ENCODE results near the gene TTC9B.

TTC9B gene

DNA sequence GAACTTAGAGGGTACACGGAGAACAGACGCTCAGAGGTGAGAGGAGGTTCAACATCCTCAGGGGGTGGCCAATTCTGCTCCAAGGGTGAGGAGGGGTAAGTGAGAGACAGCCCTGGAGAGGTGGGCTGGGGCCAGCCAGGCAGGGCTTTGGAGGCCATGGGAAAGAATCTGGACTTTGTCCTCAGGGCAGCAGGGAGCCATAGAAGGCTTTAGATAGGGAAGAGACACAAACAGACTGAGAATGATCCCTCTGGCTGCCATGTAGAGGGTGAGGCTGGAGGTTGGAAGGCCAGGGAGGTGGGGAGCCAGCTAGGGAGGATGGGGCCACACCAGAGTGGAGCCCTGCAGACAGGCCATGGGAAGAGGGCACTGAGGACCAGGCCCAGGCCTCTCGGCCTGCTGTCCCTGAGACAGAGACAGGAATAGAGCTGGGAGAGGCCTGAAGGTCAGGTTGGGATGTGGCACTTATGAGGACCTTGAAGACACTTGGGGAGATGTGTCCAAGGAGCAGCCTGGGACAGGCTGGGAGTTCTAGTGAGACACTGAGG, 37.5 kb upstream of the TTC9B start:
- no peak for DNase-seq
- TF ChIP-seq POLR2A (IDR thresholded peaks at IDR 0.05; ENCODE audit: low read length) (no peak), GATA1 (IDR thresholded peaks at IDR 0.05; ENCODE audit: low read depth, low read length) (no peak)

GRCh38 chr19:40254714-40255418, 36.7 kb upstream of the TTC9B start:
- no peak for TF ChIP-seq GATA1 (IDR thresholded peaks at IDR 0.05; ENCODE audit: low read depth, low read length)
- TF ChIP-seq POLR2A (IDR thresholded peaks at IDR 0.05; ENCODE audit: low read length): no peak
- DNase-seq: no peak

DNA sequence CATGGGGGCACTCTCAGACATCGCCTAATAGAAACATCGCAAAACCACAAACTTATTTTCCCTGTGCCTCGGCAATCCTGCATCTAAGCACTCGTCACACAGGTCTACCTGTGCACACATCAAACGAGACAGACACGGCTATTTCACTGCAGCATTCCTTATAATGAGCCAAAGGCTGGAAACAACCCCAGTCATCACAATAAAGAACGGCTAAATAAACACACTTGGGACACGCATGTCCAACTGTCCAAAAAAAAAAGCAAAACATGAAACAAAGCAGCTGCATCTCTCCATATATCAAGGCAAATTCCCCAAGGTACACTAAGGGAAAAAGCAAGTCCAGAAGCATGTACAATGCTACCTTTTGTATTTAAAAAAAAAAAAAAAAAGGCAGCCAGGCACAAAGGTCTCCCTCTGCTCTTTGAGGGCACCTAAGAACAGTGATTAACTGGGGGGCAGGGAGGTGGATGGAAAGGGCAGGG, 35.5 kb upstream of the TTC9B start:
- TF ChIP-seq GATA1 (IDR thresholded peaks at IDR 0.05; ENCODE audit: low read depth, low read length) (no peak), POLR2A (IDR thresholded peaks at IDR 0.05; ENCODE audit: low read length) (no peak)
- DNase-seq: no peak

- no peak for DNase-seq
- TF ChIP-seq POLR2A (IDR thresholded peaks at IDR 0.05; ENCODE audit: low read length): no peak
- no peak for TF ChIP-seq GATA1 (IDR thresholded peaks at IDR 0.05; ENCODE audit: low read depth, low read length)
Observed at GRCh38 chr19:40252395-40252794, 34.2 kb upstream of the TTC9B start.

- TF ChIP-seq POLR2A (IDR thresholded peaks at IDR 0.05; ENCODE audit: low read length) (no peak), GATA1 (IDR thresholded peaks at IDR 0.05; ENCODE audit: low read depth, low read length) (no peak)
- DNase-seq: no peak
Observed at GRCh38 chr19:40251991-40252390, 33.8 kb upstream of the TTC9B start.

DNA sequence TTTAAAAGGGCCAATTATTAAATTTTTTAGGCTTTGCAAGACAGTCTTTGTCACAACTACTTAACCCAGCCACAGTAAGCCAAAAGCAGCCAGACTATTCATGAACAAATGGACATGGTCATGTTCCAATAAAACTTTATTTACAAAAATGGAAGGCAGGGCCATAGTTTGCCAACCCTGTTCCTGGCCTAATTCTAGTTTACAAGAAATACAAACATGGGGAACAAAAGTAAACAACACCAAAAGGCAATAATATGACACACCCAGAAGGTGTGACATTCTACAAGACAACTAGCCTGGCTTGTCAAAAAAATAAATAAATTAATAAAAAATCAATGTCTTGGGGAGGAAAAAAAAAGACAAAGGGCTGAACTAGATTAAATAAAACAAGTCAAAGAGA, 33.1 kb upstream of the TTC9B start:
- no peak for DNase-seq
- TF ChIP-seq POLR2A (IDR thresholded peaks at IDR 0.05; ENCODE audit: low read length) (no peak), GATA1 (IDR thresholded peaks at IDR 0.05; ENCODE audit: low read depth, low read length) (no peak)

GRCh38 chr19:40249781-40250180, 31.6 kb upstream of the TTC9B start:
- DNase-seq: no peak
- TF ChIP-seq POLR2A (IDR thresholded peaks at IDR 0.05; ENCODE audit: low read length) (no peak), GATA1 (IDR thresholded peaks at IDR 0.05; ENCODE audit: low read depth, low read length) (no peak)

DNA sequence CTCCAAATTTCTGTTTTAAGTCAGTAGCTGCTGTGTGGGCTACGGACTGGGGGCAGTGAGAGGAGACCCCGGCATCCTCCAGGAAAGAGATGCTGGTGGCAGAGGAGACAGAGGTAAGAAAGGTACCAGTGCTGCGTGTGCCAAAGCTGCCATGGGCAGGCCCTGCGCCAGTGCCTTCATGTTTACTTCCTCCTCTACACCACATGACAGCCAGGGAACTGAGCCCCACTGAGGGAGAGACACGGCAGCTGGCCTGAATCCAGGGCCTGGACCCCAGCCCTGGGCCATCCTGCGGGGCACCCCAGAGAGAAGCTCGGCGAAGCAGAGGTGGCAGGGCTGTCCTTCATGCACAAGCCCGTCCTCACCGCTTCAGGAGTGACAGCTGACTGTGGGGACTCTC, 31.0 kb upstream of the TTC9B start:
- no peak for DNase-seq
- TF ChIP-seq GATA1 (IDR thresholded peaks at IDR 0.05; ENCODE audit: low read depth, low read length) (no peak), POLR2A (IDR thresholded peaks at IDR 0.05; ENCODE audit: low read length) (no peak)

DNA sequence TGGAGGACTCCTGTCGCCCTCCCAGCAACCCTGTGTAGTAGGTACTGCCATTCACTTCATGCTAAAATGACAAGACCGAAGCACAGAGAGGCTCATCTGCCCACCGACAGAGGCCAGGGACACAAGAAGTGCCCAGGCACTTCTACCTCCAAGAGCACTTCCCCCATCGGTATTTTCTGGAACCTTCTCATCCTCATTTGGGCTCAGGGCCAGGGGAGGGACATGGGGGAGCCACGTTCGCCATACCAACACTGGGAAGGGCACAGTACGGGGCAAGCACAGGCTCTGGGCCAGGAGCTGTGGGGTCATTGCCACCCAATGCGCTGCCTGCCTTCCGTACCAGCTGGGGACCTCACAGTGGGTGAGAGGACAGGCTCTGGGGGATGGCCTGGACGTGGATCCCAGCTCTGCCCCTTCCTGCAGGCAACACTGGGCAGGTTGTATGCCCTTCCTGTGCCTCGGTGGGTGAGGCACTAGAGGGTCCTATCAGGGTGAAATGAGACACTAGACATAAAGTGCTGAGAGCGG, 29.6 kb upstream of the TTC9B start:
- DNase-seq: no peak
- no peak for TF ChIP-seq POLR2A (IDR thresholded peaks at IDR 0.05; ENCODE audit: low read length)
- TF ChIP-seq GATA1 (IDR thresholded peaks at IDR 0.05; ENCODE audit: low read depth, low read length): no peak

DNA sequence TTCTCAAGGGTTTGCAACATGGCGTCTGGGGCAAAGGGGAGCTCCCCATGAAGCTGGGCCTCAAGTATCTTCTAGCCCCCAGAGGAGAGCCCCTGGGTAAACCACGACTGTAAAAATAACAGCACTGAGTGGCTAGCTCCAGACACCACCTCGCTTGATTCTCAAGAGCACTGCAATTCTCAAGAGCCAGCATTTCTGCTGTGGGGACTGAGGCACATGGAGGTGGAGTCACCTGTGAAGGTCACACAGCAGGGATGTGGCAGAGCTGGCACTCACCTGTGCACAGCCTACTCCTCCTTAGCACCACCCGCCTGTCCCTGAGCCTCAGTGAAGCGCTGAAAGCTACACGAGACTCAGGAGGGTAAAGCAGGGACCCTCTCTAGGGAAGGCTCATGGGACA, 29.0 kb upstream of the TTC9B start:
- DNase-seq: no peak
- no peak for TF ChIP-seq POLR2A (IDR thresholded peaks at IDR 0.05; ENCODE audit: low read length)
- no peak for TF ChIP-seq GATA1 (IDR thresholded peaks at IDR 0.05; ENCODE audit: low read depth, low read length)

DNA sequence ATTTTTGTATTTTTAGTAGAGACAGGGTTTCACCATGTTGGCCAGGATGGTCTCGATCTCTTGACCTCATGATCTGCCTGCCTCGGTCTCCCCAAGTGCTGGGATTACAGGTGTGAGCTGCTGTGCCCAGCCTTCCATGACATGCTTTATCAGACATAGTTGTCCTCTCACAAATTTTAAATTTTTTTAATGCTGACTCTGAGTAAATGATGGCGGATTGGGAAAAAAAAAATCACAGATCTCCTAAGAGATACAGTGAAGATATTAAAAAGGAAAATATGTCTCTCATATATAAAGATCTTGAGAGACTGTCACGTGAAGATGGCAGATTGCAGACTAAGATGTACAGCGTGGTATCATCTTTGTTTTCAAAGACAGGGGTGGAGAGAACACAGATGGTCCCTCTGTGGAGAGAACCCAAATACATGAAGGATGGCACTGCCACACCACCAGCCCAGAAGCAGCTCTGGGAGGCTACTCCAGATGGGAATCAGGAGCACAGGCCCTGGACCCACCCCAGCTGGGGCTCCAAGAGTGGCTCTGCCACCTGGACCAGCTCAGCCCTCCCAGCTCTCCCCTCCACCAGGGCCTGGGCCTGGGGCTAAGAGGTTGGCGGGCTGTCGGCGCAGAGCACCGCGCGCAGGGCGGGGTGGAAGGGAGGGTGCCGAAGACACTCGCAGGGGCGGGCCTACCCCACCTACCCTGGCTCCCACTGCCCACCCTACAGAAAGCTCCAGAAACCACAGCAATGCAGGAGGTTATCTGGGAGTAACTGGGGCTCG, 28.3 kb upstream of the TTC9B start:
- DNase-seq: no peak
- TF ChIP-seq POLR2A (IDR thresholded peaks at IDR 0.05; ENCODE audit: low read length) (no peak), GATA1 (IDR thresholded peaks at IDR 0.05; ENCODE audit: low read depth, low read length) (no peak)

DNA sequence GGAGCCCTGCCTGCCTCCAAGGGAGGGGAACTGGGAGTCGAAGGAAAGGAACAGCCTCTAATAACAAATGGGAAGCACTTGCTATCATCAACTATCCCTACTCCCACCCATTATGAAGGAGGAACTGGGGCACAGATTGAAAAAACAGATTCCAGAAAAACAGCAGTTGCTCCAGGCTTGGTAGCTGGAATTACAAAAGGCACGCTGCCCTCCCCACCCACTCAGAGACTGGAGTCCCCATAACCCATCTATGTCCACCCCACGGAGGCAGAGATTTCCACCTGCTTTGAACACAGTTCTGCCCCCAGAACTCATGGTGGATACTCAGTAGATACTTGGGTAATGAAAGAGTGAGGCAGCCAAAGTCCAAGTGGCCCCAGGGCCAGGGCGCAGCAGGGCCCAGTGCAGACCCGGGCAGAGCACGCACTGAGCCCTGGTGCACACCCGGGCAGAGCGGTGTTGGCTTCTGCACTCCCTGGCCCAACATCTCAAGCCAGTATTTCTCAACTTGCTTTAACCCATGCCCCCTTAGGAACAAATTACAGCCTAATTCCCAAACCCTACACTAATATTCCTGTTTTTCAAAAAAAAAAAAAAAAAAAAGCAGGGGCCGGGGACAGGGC, 27.4 kb upstream of the TTC9B start:
- TF ChIP-seq POLR2A (IDR thresholded peaks at IDR 0.05; ENCODE audit: low read length) (no peak), GATA1 (IDR thresholded peaks at IDR 0.05; ENCODE audit: low read depth, low read length) (no peak)
- DNase-seq: no peak

GRCh38 chr19:40244579-40245317, 26.6 kb upstream of the TTC9B start:
- DNase-seq: no peak
- no peak for TF ChIP-seq POLR2A (IDR thresholded peaks at IDR 0.05; ENCODE audit: low read length)
- TF ChIP-seq GATA1 (IDR thresholded peaks at IDR 0.05; ENCODE audit: low read depth, low read length): no peak

Measured in erythroblast (primary cell).